Lower leg skin (tissue), 4 donors: ENCODE results near the gene TLE1. TPM values are rescaled to one million over a fixed set of nuclear protein-coding genes. Genes with fewer than 3 reads are reported as not detected.

ENCODE experiments used
- DNase-seq, 2 donors: peaks; one replicate each; pipeline ENCODE4 v3.0.0-alpha.2; 2019; ENCODE audit warnings: low spot score in 2 of 2
- H3K4me3 ChIP-seq: fragments of 200-600 bp; sonication (generic); 2 replicates; pipeline ENCODE4 v1.5.1; 2017; ENCODE audit warnings: mild to moderate bottlenecking, low read depth; ENCODE audit not compliant: poor library complexity, severe bottlenecking
- POLR2A ChIP-seq, 2 donors: fragments of 450-650 bp; IDR thresholded peaks; one replicate each; pipeline ENCODE4 v1.6.1; 2016 to 2017; ENCODE audit warnings: antibody characterized with exemption in 2 of 2, mild to moderate bottlenecking in 1 of 2, moderate library complexity in 1 of 2
- WGBS, 2 donors: methylation state at CpG; one replicate each; pipeline ENCODE4 v1.1.5; 2018; 5-methylcytosine and 5-hydroxymethylcytosine counted together
- intact Hi-C: fragments of 100-400 bp; cut with DNase I; formaldehyde crosslinking; loops from one replicate; pipeline ENCODE4 v1.15.0; 2023; ENCODE audit warnings: low total_unique reads
- total RNA-seq, 4 donors: library from RNA; depleted of rRNA; stranded (reverse); fragments of >200 nt; gene quantifications; one replicate each; pipeline ENCODE4 v1.1.0, GENCODE V29; 2016
- TF ChIP-seq, protein P1 (sequence below), 3 donors: fragments of 450-650 bp; IDR thresholded peaks; one replicate each; pipeline ENCODE4 v1.5.1; 2016; ENCODE audit warnings: antibody characterized with exemption in 3 of 3, mild to moderate bottlenecking in 3 of 3, moderate library complexity in 2 of 3

The TLE1 gene
- total RNA-seq, 4 donors from 2014 or later = 42.0 to 63.3 (median 43.7) TPM

- DNase-seq = peak; percentile 30 to 94
- intact Hi-C loops = loop anchor here (10.0 kb wide), 1 partner anchor 163 kb away; no protein-coding TSS in a partner anchor
- 1% methylated on average over 44 to 51 of the region's 51 CpGs for WGBS, 2 donors
- H3K4me3 ChIP-seq = peak overlapping the region; percentile 62
- TF ChIP-seq, protein P1, sequence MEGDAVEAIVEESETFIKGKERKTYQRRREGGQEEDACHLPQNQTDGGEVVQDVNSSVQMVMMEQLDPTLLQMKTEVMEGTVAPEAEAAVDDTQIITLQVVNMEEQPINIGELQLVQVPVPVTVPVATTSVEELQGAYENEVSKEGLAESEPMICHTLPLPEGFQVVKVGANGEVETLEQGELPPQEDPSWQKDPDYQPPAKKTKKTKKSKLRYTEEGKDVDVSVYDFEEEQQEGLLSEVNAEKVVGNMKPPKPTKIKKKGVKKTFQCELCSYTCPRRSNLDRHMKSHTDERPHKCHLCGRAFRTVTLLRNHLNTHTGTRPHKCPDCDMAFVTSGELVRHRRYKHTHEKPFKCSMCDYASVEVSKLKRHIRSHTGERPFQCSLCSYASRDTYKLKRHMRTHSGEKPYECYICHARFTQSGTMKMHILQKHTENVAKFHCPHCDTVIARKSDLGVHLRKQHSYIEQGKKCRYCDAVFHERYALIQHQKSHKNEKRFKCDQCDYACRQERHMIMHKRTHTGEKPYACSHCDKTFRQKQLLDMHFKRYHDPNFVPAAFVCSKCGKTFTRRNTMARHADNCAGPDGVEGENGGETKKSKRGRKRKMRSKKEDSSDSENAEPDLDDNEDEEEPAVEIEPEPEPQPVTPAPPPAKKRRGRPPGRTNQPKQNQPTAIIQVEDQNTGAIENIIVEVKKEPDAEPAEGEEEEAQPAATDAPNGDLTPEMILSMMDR (IDR thresholded peaks at IDR 0.05) = no peak
- no peak for TF ChIP-seq POLR2A (IDR thresholded peaks at IDR 0.05)
Measured at GRCh38 chr9:81687521-81688261, 1.7 kb downstream of the TLE1 start.

GRCh38 chr9:81686614-81687520 is 2.5 kb downstream of the TLE1 start:
- TF ChIP-seq, protein P1 (IDR thresholded peaks at IDR 0.05) = peak in 1 of 3 donors; percentile 63
- no peak for TF ChIP-seq POLR2A (IDR thresholded peaks at IDR 0.05)
- peak; percentile 82 to 95 for DNase-seq
- WGBS, 2 donors = 4 to 5% methylated on average over 36 of the region's 36 CpGs
- H3K4me3 ChIP-seq = peak overlapping the region; percentile 62
- intact Hi-C loops = loop anchor here (10.0 kb wide), 1 partner anchor 162 kb away; no protein-coding TSS in a partner anchor

GRCh38 chr9:81685763-81686613 is 3.4 kb downstream of the TLE1 start:
- H3K4me3 ChIP-seq = no peak overlapping the region
- 45 to 47% methylated on average over 5 of the region's 5 CpGs for WGBS, 2 donors
- DNase-seq = no peak
- TF ChIP-seq, protein P1 (IDR thresholded peaks at IDR 0.05) = no peak
- no peak for TF ChIP-seq POLR2A (IDR thresholded peaks at IDR 0.05)
- intact Hi-C loops = loop anchor here (10.0 kb wide), 1 partner anchor 161 kb away; no protein-coding TSS in a partner anchor

DNA sequence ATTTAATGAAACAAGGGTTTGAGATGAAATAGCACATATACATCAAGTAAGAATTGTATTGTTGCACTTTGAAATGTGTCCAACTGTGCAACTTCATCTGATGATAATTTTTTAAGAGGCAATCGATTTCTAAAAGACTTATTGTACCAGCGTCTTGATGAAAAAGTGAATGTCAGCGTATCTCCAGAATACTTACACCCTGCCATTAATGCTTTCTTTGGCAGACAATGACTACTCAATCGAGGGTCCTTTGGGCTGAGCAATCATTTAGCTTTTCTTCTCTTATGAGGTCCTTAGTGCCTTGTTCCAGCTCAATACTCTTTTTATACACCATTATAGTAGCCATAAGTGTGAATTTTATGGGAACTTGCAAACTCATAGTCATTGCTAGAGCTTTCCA is 4.7 kb downstream of the TLE1 start:
- TF ChIP-seq POLR2A (IDR thresholded peaks at IDR 0.05) = no peak
- TF ChIP-seq, protein P1 (IDR thresholded peaks at IDR 0.05) = no peak
- intact Hi-C loops = loop anchor here (10.0 kb wide), 1 partner anchor 160 kb away; no protein-coding TSS in a partner anchor
- WGBS, 2 donors = 74 to 81% methylated on average over 4 of the region's 4 CpGs
- H3K4me3 ChIP-seq = no peak overlapping the region
- no peak for DNase-seq

DNA sequence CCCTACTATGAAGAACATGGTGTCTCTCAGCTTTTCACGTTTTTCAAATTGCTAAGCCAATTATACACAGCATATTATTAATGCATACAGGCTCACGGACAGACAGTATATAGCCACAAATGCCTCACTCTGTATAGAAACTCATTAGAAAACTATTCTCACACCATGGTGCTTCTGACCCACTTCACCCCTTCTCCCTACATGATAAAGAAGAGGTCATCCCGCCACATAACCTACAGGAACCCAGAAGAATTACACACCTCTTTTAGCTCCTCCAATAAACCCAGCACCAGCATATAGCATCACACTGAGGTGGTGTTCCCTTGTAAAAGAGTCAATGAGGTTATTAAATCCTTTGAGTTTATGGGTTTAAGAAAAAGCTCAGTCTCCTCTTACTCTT is 5.6 kb downstream of the TLE1 start:
- TF ChIP-seq POLR2A (IDR thresholded peaks at IDR 0.05) = no peak
- TF ChIP-seq, protein P1 (IDR thresholded peaks at IDR 0.05) = no peak
- intact Hi-C loops = loop anchor here (10.0 kb wide), 1 partner anchor 159 kb away; no protein-coding TSS in a partner anchor
- WGBS, 2 donors = 83 to 92% methylated on average over 3 of the region's 3 CpGs
- no peak overlapping the region for H3K4me3 ChIP-seq
- DNase-seq = no peak
